COR-L47 (cell line): ENCODE results near the gene ERBIN.
A peak's percentile ranks its signal among the peaks of the same experiment; 100 is the strongest.
"Not testable (repeated sequence)": the region's sequence is repeated elsewhere in the genome, so short reads cannot be mapped to it uniquely, and the experiment has no call there.

Experiments
- DNase-seq: peaks from one replicate; lab custom pipeline; 2025; lab: John Stamatoyannopoulos, UW

Gene ERBIN

GRCh38 chr5:65961633-65962032 lies 35.3 kb downstream of the ERBIN start:
- no peak for DNase-seq

GRCh38 chr5:65967288-65968066 lies 41.1 kb downstream of the ERBIN start:
- no peak for DNase-seq

GRCh38 chr5:65969539-65970393 lies 43.4 kb downstream of the ERBIN start:
- no peak for DNase-seq

GRCh38 chr5:65970481-65971367 lies 44.3 kb downstream of the ERBIN start:
- DNase-seq = no peak

- no peak for DNase-seq
Observed at GRCh38 chr5:65971643-65972042, 45.3 kb downstream of the ERBIN start.

- DNase-seq = not testable (repeated sequence)
Observed at GRCh38 chr5:65972896-65973295, 46.5 kb downstream of the ERBIN start.

GRCh38 chr5:65978251-65978650 lies 51.9 kb downstream of the ERBIN start:
- no peak for DNase-seq

- DNase-seq = no peak
Observed at GRCh38 chr5:65981548-65981947, 55.2 kb downstream of the ERBIN start.

GRCh38 chr5:65981969-65982619 lies 55.7 kb downstream of the ERBIN start:
- no peak for DNase-seq

GRCh38 chr5:65982635-65983034 lies 56.3 kb downstream of the ERBIN start:
- DNase-seq = no peak

- DNase-seq = peak; percentile 42
Observed at GRCh38 chr5:65984098-65984885, 57.9 kb downstream of the ERBIN start.

GRCh38 chr5:65986050-65986451 lies 59.7 kb downstream of the ERBIN start:
- no peak for DNase-seq

GRCh38 chr5:65986796-65987195 lies 60.4 kb downstream of the ERBIN start:
- DNase-seq = no peak

- DNase-seq = no peak
Observed at GRCh38 chr5:65987982-65988381, 61.6 kb downstream of the ERBIN start.

GRCh38 chr5:65989158-65989557 lies 62.8 kb downstream of the ERBIN start:
- no peak for DNase-seq

GRCh38 chr5:65992630-65993029 lies 66.3 kb downstream of the ERBIN start:
- no peak for DNase-seq

- DNase-seq = no peak
Observed at GRCh38 chr5:65994117-65994786, 67.9 kb downstream of the ERBIN start.

- no peak for DNase-seq
Observed at GRCh38 chr5:65999061-65999723, 72.8 kb downstream of the ERBIN start.

- DNase-seq = no peak
Observed at GRCh38 chr5:66001952-66002351, 75.6 kb downstream of the ERBIN start.

GRCh38 chr5:66002415-66002814 lies 76.0 kb downstream of the ERBIN start:
- DNase-seq = no peak
